Neuronal stem cell (in vitro differentiated cells): Measurements from ENCODE around the gene KIF1A.

Experiments used
- DNase-seq: peaks from one replicate; pipeline ENCODE4 v3.0.0-alpha.2; 2013; ENCODE audit warnings: low spot score
- H2AFZ ChIP-seq: one replicate; pipeline ENCODE4 v1.6.1; 2013; ENCODE audit warnings: mild to moderate bottlenecking, low read length, inconsistent platforms
- H2AK5ac ChIP-seq: 2 replicates; pipeline ENCODE4 v1.6.1; 2013; ENCODE audit warnings: low read depth, mild to moderate bottlenecking, inconsistent platforms, low read length, moderate library complexity, mixed read lengths
- H2BK120ac ChIP-seq: 2 replicates; pipeline ENCODE4 v1.6.1; 2013; ENCODE audit warnings: low read depth, mild to moderate bottlenecking, inconsistent platforms, low read length, moderate library complexity, mixed read lengths
- H2BK12ac ChIP-seq: one replicate; pipeline ENCODE4 v1.6.1; 2013; ENCODE audit warnings: low read length, inconsistent platforms
- H2BK15ac ChIP-seq: 2 replicates; pipeline ENCODE4 v1.6.1; 2013; ENCODE audit warnings: mild to moderate bottlenecking, low read length, inconsistent platforms, mixed read lengths
- H2BK5ac ChIP-seq: one replicate; pipeline ENCODE4 v1.6.1; 2013; ENCODE audit warnings: inconsistent platforms, mild to moderate bottlenecking, low read length, moderate library complexity
- H3K14ac ChIP-seq: one replicate; pipeline ENCODE4 v1.6.1; 2013; ENCODE audit warnings: low read length, inconsistent platforms
- H3K18ac ChIP-seq: 2 replicates; pipeline ENCODE4 v1.6.1; 2013; ENCODE audit warnings: low read length, inconsistent platforms
- H3K23ac ChIP-seq: 2 replicates; pipeline ENCODE4 v1.6.1; 2013; ENCODE audit warnings: low read depth, mild to moderate bottlenecking, mixed read lengths, low read length, inconsistent platforms; ENCODE audit not compliant: poor library complexity
- H3K27ac ChIP-seq: replicated peaks from 3 replicates; pipeline ENCODE4 v1.5.1; 2013; ENCODE audit warnings: low read length, inconsistent platforms
- H3K27me3 ChIP-seq, 3 experiments: 2 replicates each; pipeline ENCODE4 v1.6.1; 2013; ENCODE audit warnings: low read length in 3 of 3, mild to moderate bottlenecking in 2 of 3, inconsistent platforms in 1 of 3, low read depth in 1 of 3, mixed read lengths in 1 of 3, moderate library complexity in 1 of 3; ENCODE audit not compliant: control insufficient read depth in 3 of 3, insufficient read depth in 3 of 3
- H3K36me3 ChIP-seq, 2 donors: replicated peaks in 1 of 2; 2 replicates each; pipeline ENCODE4 v1.6.1; 2013; ENCODE audit warnings: low read length in 2 of 2; ENCODE audit not compliant: control insufficient read depth in 2 of 2, insufficient read depth in 2 of 2
- H3K4ac ChIP-seq: 2 replicates; pipeline ENCODE4 v1.6.1; 2013; ENCODE audit warnings: inconsistent platforms, mild to moderate bottlenecking, low read length, moderate library complexity
- H3K4me1 ChIP-seq, 2 donors: 1 replicate in 1 of 2; 2 replicates in 1 of 2; pipeline ENCODE4 v1.6.1; 2013; ENCODE audit warnings: low read length in 2 of 2, low read depth in 1 of 2; ENCODE audit not compliant: control insufficient read depth in 2 of 2, insufficient read depth in 1 of 2
- H3K4me2 ChIP-seq: one replicate; pipeline ENCODE4 v1.6.1; 2013; ENCODE audit warnings: mild to moderate bottlenecking, low read length, inconsistent platforms; ENCODE audit not compliant: insufficient read depth, poor library complexity, severe bottlenecking
- H3K4me3 ChIP-seq, 2 donors: 2 replicates each; pipeline ENCODE4 v1.5.1; 2013; ENCODE audit warnings: low read length in 2 of 2, mild to moderate bottlenecking in 2 of 2, inconsistent platforms in 1 of 2, moderate library complexity in 1 of 2
- H3K79me1 ChIP-seq: one replicate; pipeline ENCODE4 v1.6.1; 2013; ENCODE audit warnings: low read depth, mild to moderate bottlenecking, inconsistent platforms, low read length, moderate library complexity
- H3K9ac ChIP-seq: one replicate; pipeline ENCODE4 v1.6.1; 2013; ENCODE audit warnings: mild to moderate bottlenecking, low read depth, low read length, inconsistent platforms; ENCODE audit not compliant: poor library complexity
- H3K9me3 ChIP-seq, 2 donors: replicated peaks in 1 of 2; 2 replicates each; pipeline versions ENCODE3 to v1.6.1; 2013; ENCODE audit warnings: low read length in 2 of 2, mild to moderate bottlenecking in 2 of 2, inconsistent platforms in 1 of 2, low read depth in 1 of 2, mixed read lengths in 1 of 2, moderate library complexity in 1 of 2; ENCODE audit not compliant: control insufficient read depth in 2 of 2, insufficient read depth in 1 of 2
- H4K8ac ChIP-seq: one replicate; pipeline ENCODE4 v1.6.1; 2013; ENCODE audit warnings: low read depth, mild to moderate bottlenecking, inconsistent platforms, low read length, moderate library complexity
- H4K91ac ChIP-seq: one replicate; pipeline ENCODE4 v1.6.1; 2013; ENCODE audit warnings: low read length, low read depth, mild to moderate bottlenecking, inconsistent platforms; ENCODE audit not compliant: poor library complexity
- WGBS, 2 donors: extraction: QIAGEN DNeasy Blood & Tissue Kit; methylation state at CpG; one replicate each; pipeline ENCODE4 v1.1.7; 2013; ENCODE audit warnings: missing lambda C conversion rate in 2 of 2, mixed read lengths in 1 of 2; ENCODE audit not compliant: insufficient read length in 2 of 2, insufficient replicate concordance in 1 of 2; ENCODE audit errors: extremely low coverage in 2 of 2; 5-methylcytosine and 5-hydroxymethylcytosine counted together

The KIF1A gene

GRCh38 chr2:240812301-240812680 lies 7.7 kb downstream of the KIF1A start:
- peaks cover 23 to 39% of the 10 kb centered on the region in 2 donors for H3K9me3 ChIP-seq
- H2AFZ ChIP-seq: no peak overlapping the region
- no peak overlapping the region for H2BK15ac ChIP-seq
- no peaks in the 10 kb centered on the region for H3K4me1 ChIP-seq
- H3K27me3 ChIP-seq: peaks cover 0 to 3% (median 0%) of the 10 kb centered on the region in 3 experiments
- H3K79me1 ChIP-seq: peaks cover 43% of the 10 kb centered on the region
- no peak overlapping the region for H3K9ac ChIP-seq
- no CpG with 5 or more reads among the region's 10 CpGs for WGBS, 2 donors
- H2BK5ac ChIP-seq: no peak overlapping the region
- H2AK5ac ChIP-seq: no peak overlapping the region
- no peak overlapping the region for H4K91ac ChIP-seq
- H3K27ac ChIP-seq: no peak overlapping the region
- H2BK120ac ChIP-seq: no peak overlapping the region
- no peak overlapping the region for H3K4ac ChIP-seq
- peak overlapping the region in 1 of 2 donors; percentile 31 for H3K4me3 ChIP-seq
- H3K36me3 ChIP-seq: peaks cover 18 to 20% of the 10 kb centered on the region in 2 donors
- no peak overlapping the region for H3K23ac ChIP-seq
- H3K4me2 ChIP-seq: no peak overlapping the region
- no peak overlapping the region for H2BK12ac ChIP-seq
- no peak overlapping the region for H4K8ac ChIP-seq
- no peak overlapping the region for H3K18ac ChIP-seq
- H3K14ac ChIP-seq: no peak overlapping the region
- no peak for DNase-seq

GRCh38 chr2:240811346-240812300 lies 8.4 kb downstream of the KIF1A start:
- Histone ChIP-seq H2AFZ (no peak overlapping the region), H3K4me2 (no peak overlapping the region), H3K27ac (no peak overlapping the region), H2BK5ac (no peak overlapping the region), H3K4ac (no peak overlapping the region), H4K8ac (no peak overlapping the region), H3K36me3 (peaks cover 18 to 20% of the 10 kb centered on the region in 2 donors), H2AK5ac (no peak overlapping the region), H4K91ac (no peak overlapping the region), H3K4me3 (no peak overlapping the region), H3K27me3 (peaks cover 0 to 3% (median 0%) of the 10 kb centered on the region in 3 experiments), H3K14ac (no peak overlapping the region), H3K9me3 (peaks cover 23 to 39% of the 10 kb centered on the region in 2 donors), H3K23ac (no peak overlapping the region), H3K9ac (no peak overlapping the region), H2BK120ac (no peak overlapping the region), H2BK12ac (no peak overlapping the region), H2BK15ac (no peak overlapping the region), H3K79me1 (peaks cover 37% of the 10 kb centered on the region), H3K18ac (no peak overlapping the region), H3K4me1 (no peaks in the 10 kb centered on the region)
- no peak for DNase-seq
- no CpG with 5 or more reads among the region's 17 CpGs for WGBS, 2 donors

- peaks cover 0 to 3% (median 0%) of the 10 kb centered on the region in 3 experiments for H3K27me3 ChIP-seq
- H4K8ac ChIP-seq: no peak overlapping the region
- no peak overlapping the region for H2BK12ac ChIP-seq
- no peak overlapping the region for H3K4me2 ChIP-seq
- H2AFZ ChIP-seq: no peak overlapping the region
- WGBS, 2 donors: no CpG with 5 or more reads among the region's 16 CpGs
- H3K18ac ChIP-seq: no peak overlapping the region
- no peak overlapping the region for H3K27ac ChIP-seq
- H2BK120ac ChIP-seq: no peak overlapping the region
- H3K4me1 ChIP-seq: no peaks in the 10 kb centered on the region
- no peak overlapping the region for H2AK5ac ChIP-seq
- no peak overlapping the region for H2BK5ac ChIP-seq
- peaks cover 30% of the 10 kb centered on the region for H3K79me1 ChIP-seq
- H3K14ac ChIP-seq: no peak overlapping the region
- peaks cover 15 to 18% of the 10 kb centered on the region in 2 donors for H3K36me3 ChIP-seq
- H3K4me3 ChIP-seq: no peak overlapping the region
- H4K91ac ChIP-seq: no peak overlapping the region
- peak overlapping the region; percentile 31 for H3K23ac ChIP-seq
- no peak overlapping the region for H3K4ac ChIP-seq
- no peak overlapping the region for H2BK15ac ChIP-seq
- no peak for DNase-seq
- H3K9ac ChIP-seq: no peak overlapping the region
- peaks cover 20 to 44% of the 10 kb centered on the region in 2 donors for H3K9me3 ChIP-seq
Observed at GRCh38 chr2:240810621-240811020, 9.4 kb downstream of the KIF1A start.

GRCh38 chr2:240810199-240810598 lies 9.8 kb downstream of the KIF1A start:
- no peak overlapping the region for H3K4ac ChIP-seq
- WGBS, 2 donors: no CpG with 5 or more reads among the region's 6 CpGs
- no peak overlapping the region for H3K9ac ChIP-seq
- H3K9me3 ChIP-seq: peaks cover 20 to 42% of the 10 kb centered on the region in 2 donors
- H3K27ac ChIP-seq: no peak overlapping the region
- H3K23ac ChIP-seq: no peak overlapping the region
- no peak for DNase-seq
- no peak overlapping the region for H2BK5ac ChIP-seq
- no peak overlapping the region for H2BK120ac ChIP-seq
- H4K91ac ChIP-seq: no peak overlapping the region
- H2BK15ac ChIP-seq: no peak overlapping the region
- H4K8ac ChIP-seq: no peak overlapping the region
- H3K18ac ChIP-seq: no peak overlapping the region
- H3K14ac ChIP-seq: no peak overlapping the region
- no peak overlapping the region for H3K4me2 ChIP-seq
- no peak overlapping the region for H2AK5ac ChIP-seq
- H3K4me1 ChIP-seq: no peaks in the 10 kb centered on the region
- H2BK12ac ChIP-seq: no peak overlapping the region
- no peak overlapping the region for H3K4me3 ChIP-seq
- peaks cover 0 to 3% (median 0%) of the 10 kb centered on the region in 3 experiments for H3K27me3 ChIP-seq
- H3K79me1 ChIP-seq: peaks cover 30% of the 10 kb centered on the region
- H3K36me3 ChIP-seq: peaks cover 15 to 18% of the 10 kb centered on the region in 2 donors
- no peak overlapping the region for H2AFZ ChIP-seq
